Heart left ventricle (tissue), 16 donors: Measurements from ENCODE around the gene UBE2F. TPM values are rescaled to one million over a fixed set of nuclear protein-coding genes. Genes with fewer than 3 reads are reported as not detected.

ENCODE experiments used
- ATAC-seq, 4 donors: fragments of 200-7000 bp; cut with Tn5 transposase; one replicate each; pipeline ENCODE4 v1.9.1; 2020 to 2022; ENCODE audit warnings: moderate library complexity in 4 of 4, mild to moderate bottlenecking in 3 of 4, moderate number of reproducible peaks in 1 of 4
- DNase-seq, 5 donors: peaks; one replicate each; pipeline ENCODE4 v3.0.0-alpha.2; 2020
- H3K27ac ChIP-seq, 12 donors: fragments of 200-600 bp; sonication (generic) in 4 of 12; one replicate each; pipeline versions ENCODE4 v1.5.0 to v1.8.0; 2016 to 2022; ENCODE audit warnings: mild to moderate bottlenecking in 2 of 12
- H3K27me3 ChIP-seq, 9 donors: fragments of 200-600 bp; sonication (generic) in 2 of 9; one replicate each; pipeline versions ENCODE4 v1.5.1 to v1.8.0; 2016 to 2022; ENCODE audit warnings: mild to moderate bottlenecking in 3 of 9
- H3K36me3 ChIP-seq, 9 donors: fragments of 200-600 bp; sonication (generic) in 2 of 9; one replicate each; pipeline versions ENCODE4 v1.5.0 to v1.8.0; 2018 to 2022; ENCODE audit warnings: mild to moderate bottlenecking in 2 of 9
- H3K4me1 ChIP-seq, 12 donors: fragments of 200-600 bp; sonication (generic) in 4 of 12; one replicate each; pipeline versions ENCODE4 v1.5.0 to v1.8.0; 2016 to 2022; ENCODE audit warnings: mild to moderate bottlenecking in 3 of 12
- H3K4me3 ChIP-seq, 12 donors: fragments of 200-600 bp; sonication (generic) in 4 of 12; one replicate each; pipeline versions ENCODE4 v1.5.0 to v1.8.0; 2017 to 2022; ENCODE audit warnings: mild to moderate bottlenecking in 9 of 12, moderate library complexity in 4 of 12
- H3K9me3 ChIP-seq, 12 donors: fragments of 200-600 bp; sonication (generic) in 4 of 12; one replicate each; pipeline versions ENCODE4 v1.5.0 to v1.8.0; 2016 to 2022; ENCODE audit warnings: mild to moderate bottlenecking in 1 of 12
- CTCF ChIP-seq, 12 donors: fragments of 200-600 bp; sonication (generic) in 4 of 12; IDR thresholded peaks; one replicate each; pipeline versions ENCODE4 v1.5.0 to v1.8.0; 2018 to 2022; ENCODE audit warnings: antibody characterized with exemption in 12 of 12, mild to moderate bottlenecking in 5 of 12
- POLR2A ChIP-seq, 2 donors: fragments of 450-650 bp; IDR thresholded peaks; one replicate each; pipeline ENCODE4 v1.6.1; 2017; ENCODE audit warnings: antibody characterized with exemption in 2 of 2, mild to moderate bottlenecking in 2 of 2, moderate library complexity in 2 of 2
- WGBS, 4 donors: extraction: QIAGEN DNeasy Blood & Tissue Kit in 2 of 4; methylation state at CpG; one replicate each; pipeline versions ENCODE4 v1.1.5 to v1.1.7; 2013 to 2018; 5-methylcytosine and 5-hydroxymethylcytosine counted together
- intact Hi-C, 10 donors: fragments of 100-400 bp; cut with DNase I; formaldehyde crosslinking; loops; one replicate each; pipeline versions ENCODE4 v1.11.1 to v1.14.2; 2022
- polyA plus RNA-seq, 2 donors: library from polyadenylated mRNA; stranded (reverse); fragments of 200-250 nt; gene quantifications; one replicate each; pipeline ENCODE4 v1.2.3, GENCODE V29; 2013
- total RNA-seq, 9 donors: library from RNA; depleted of rRNA in 2 of 9; stranded (reverse); fragments of >200 nt in 2 of 9; fragmentation: NEBNext Ultra II Directional in 3 of 9; extraction: Animal tissue kit (Norgen Biotek cat#: 25700) in 3 of 9; gene quantifications; one replicate each; pipeline versions ENCODE4 v1.1.0 to v1.2.4, GENCODE V29; 2016 to 2023
- donor health status: ischemic (EF 13 %, LVEDD 7.1; RV severe dilation, severe dysfunction).
- donor health status: healthy with polysubstance abuse.
- donor health status: DM: no; HTN: yes; CAD: no.
- donor health status: DM: no; HTN: no; CAD: no.
- donor health status: ischemic (EF 25% LVEDD 6.9; RV normal size, moderate dysfunction).
- donor health status: ischemic (EF 25% LVEDD 5.7; RV mildly dilated, moderate dysfunction).
- donor health status: healthy.
- donor health status: DM: yes; HTN: yes; CAD: no.
- donor health status: ischemic (EF 35%, LVEDD 5.7; RV mildly dilated, moderate dysfunction).
- donor health status: nonischemic (EF 11% LVEDD 7.7; RV severe dilation, severe dysfunction).
- donor health status: DM: yes; HTN: yes; CAD: no.
- donor health status: PGD.
- donor health status: ischemic (EF 29% LVEDD 5.4; RV normal size, mild dysfunction).
- donor health status: nonischemic (EF 23%, LVEDD 6.1; RV moderate dilation, normal function).

Gene UBE2F
- total and polyA plus RNA-seq, 11 donors = 54.2 to 83.4 (median 60.6) TPM

GRCh38 chr2:238085899-238086298 is 119.1 kb downstream of the UBE2F start:
- TF ChIP-seq CTCF (IDR thresholded peaks at IDR 0.05) (no peak), POLR2A (IDR thresholded peaks at IDR 0.05) (no peak)
- DNase-seq (no peak), ATAC-seq (no peak)
- intact Hi-C loops = no loop called here
- Histone ChIP-seq H3K4me1 (peaks cover 0 to 10% (median 0%) of the 10 kb centered on the region in 12 donors), H3K9me3 (no peaks in the 10 kb centered on the region), H3K27me3 (no peaks in the 10 kb centered on the region), H3K4me3 (no peak overlapping the region), H3K27ac (no peak overlapping the region), H3K36me3 (peaks cover 0 to 44% (median 28%) of the 10 kb centered on the region in 9 donors)
- 96 to 99% (median 97%) methylated on average over 3 of the region's 3 CpGs for WGBS, 4 donors

DNA sequence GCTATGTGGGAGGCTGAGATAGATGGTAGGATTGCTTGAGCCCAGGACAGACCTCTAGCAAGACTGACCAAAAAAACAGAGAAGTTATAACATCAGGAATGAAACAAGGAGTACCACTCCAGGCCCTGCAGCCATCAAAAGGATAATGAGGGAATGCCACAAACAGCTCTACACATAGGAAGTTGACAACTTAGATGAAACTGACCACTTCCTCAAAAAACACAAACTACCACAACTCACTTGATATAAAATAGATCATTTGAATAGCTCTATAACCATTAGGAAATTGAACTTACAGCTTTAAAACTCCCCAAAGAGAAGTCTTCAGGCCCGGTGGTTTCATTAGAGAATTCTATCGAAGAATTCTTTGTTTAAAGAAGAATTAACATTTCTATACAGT is 120.4 kb downstream of the UBE2F start:
- intact Hi-C loops = no loop called here
- Histone ChIP-seq H3K27me3 (no peaks in the 10 kb centered on the region), H3K4me3 (no peak overlapping the region), H3K27ac (peak overlapping the region in 1 of 12 donors; percentile 48), H3K4me1 (peaks cover 0 to 10% (median 0%) of the 10 kb centered on the region in 12 donors), H3K36me3 (peaks cover 0 to 33% (median 23%) of the 10 kb centered on the region in 9 donors), H3K9me3 (no peaks in the 10 kb centered on the region)
- DNase-seq = no peak
- no peak for TF ChIP-seq CTCF (IDR thresholded peaks at IDR 0.05)
- TF ChIP-seq POLR2A (IDR thresholded peaks at IDR 0.05) = no peak
- no peak for ATAC-seq
- 83 to 92% (median 89%) methylated on average over 2 of the region's 2 CpGs for WGBS, 4 donors

GRCh38 chr2:238090887-238091286 is 124.1 kb downstream of the UBE2F start:
- no peaks in the 10 kb centered on the region for H3K9me3 ChIP-seq
- H3K4me1 ChIP-seq = peaks cover 0 to 10% (median 0%) of the 10 kb centered on the region in 12 donors
- TF ChIP-seq CTCF (IDR thresholded peaks at IDR 0.05) (no peak), POLR2A (IDR thresholded peaks at IDR 0.05) (no peak)
- intact Hi-C loops = no loop called here
- no peak overlapping the region for H3K27ac ChIP-seq
- H3K27me3 ChIP-seq = no peaks in the 10 kb centered on the region
- no peak overlapping the region for H3K4me3 ChIP-seq
- DNase-seq (no peak), ATAC-seq (no peak)
- H3K36me3 ChIP-seq = peaks cover 0 to 4% (median 0%) of the 10 kb centered on the region in 9 donors
- WGBS, 4 donors = 82 to 91% (median 90%) methylated on average over 4 of the region's 4 CpGs

- no peak for DNase-seq
- Histone ChIP-seq H3K36me3 (peaks cover 0 to 4% (median 0%) of the 10 kb centered on the region in 9 donors), H3K4me3 (no peak overlapping the region), H3K27ac (no peak overlapping the region), H3K4me1 (peaks cover 0 to 10% (median 0%) of the 10 kb centered on the region in 12 donors), H3K9me3 (no peaks in the 10 kb centered on the region), H3K27me3 (no peaks in the 10 kb centered on the region)
- WGBS, 4 donors = 88 to 94% (median 93%) methylated on average over 16 of the region's 16 CpGs
- ATAC-seq = no peak
- TF ChIP-seq POLR2A (IDR thresholded peaks at IDR 0.05) (no peak), CTCF (IDR thresholded peaks at IDR 0.05) (no peak)
- intact Hi-C loops = no loop called here
Observed at GRCh38 chr2:238091436-238092060, 124.7 kb downstream of the UBE2F start.

Other genes starting within 250 kb of the UBE2F start
- under 1 TPM; 0.16 to 0.94 (median 0.44) TPM for gene RBM44, start 168.2 kb upstream of the UBE2F start, total RNA-seq
- under 1 TPM; 0.17 to 0.38 TPM for gene RBM44, start 168.2 kb upstream of the UBE2F start, polyA plus RNA-seq
- gene RAMP1, start 107.4 kb upstream of the UBE2F start, total RNA-seq = 100 to 1,000 TPM in 7 of 9 donors, 10 to 100 TPM in 2; 36.5 to 490 (median 201) TPM
- 1,000 to 10,000 TPM in 1 of 2 donors, 100 to 1,000 TPM in 1; 164 to 1,114 TPM for gene RAMP1, start 107.4 kb upstream of the UBE2F start, polyA plus RNA-seq
- 10 to 100 TPM in 6 of 9 donors, 1 to 10 TPM in 3; 8.1 to 14.3 (median 10.6) TPM for gene SCLY, start 94.0 kb downstream of the UBE2F start, total RNA-seq
- 10 to 100 TPM in 1 of 2 donors, 1 to 10 TPM in 1; 6.9 to 21.2 TPM for gene SCLY, start 94.0 kb downstream of the UBE2F start, polyA plus RNA-seq
- 1 to 10 TPM in 1 of 9 donors, under 1 TPM in 7, not detected in 1; 0.05 to 1.2 (median 0.23) TPM for gene ESPNL, start 133.3 kb downstream of the UBE2F start, total RNA-seq
- gene ESPNL, start 133.3 kb downstream of the UBE2F start, polyA plus RNA-seq = under 1 TPM in 1 of 2 donors, not detected in 1; 0.27 TPM
- 10 to 100 TPM; 19.8 to 43.7 (median 23.2) TPM for gene KLHL30, start 171.7 kb downstream of the UBE2F start, total RNA-seq
- 10 to 100 TPM in 1 of 2 donors, 1 to 10 TPM in 1; 5.1 to 10.7 TPM for gene KLHL30, start 171.7 kb downstream of the UBE2F start, polyA plus RNA-seq
- gene ERFE, start 192.0 kb downstream of the UBE2F start, total RNA-seq = 1 to 10 TPM in 1 of 9 donors, under 1 TPM in 5, not detected in 3; 0.23 to 1.8 (median 0.65) TPM
- under 1 TPM; 0.08 to 0.36 TPM for gene ERFE, start 192.0 kb downstream of the UBE2F start, polyA plus RNA-seq
- gene ILKAP, start 236.7 kb downstream of the UBE2F start, total RNA-seq = 10 to 100 TPM; 12.4 to 27.7 (median 23.4) TPM
- gene ILKAP, start 236.7 kb downstream of the UBE2F start, polyA plus RNA-seq = 10 to 100 TPM; 33.7 to 41.7 TPM